HepG2 (cell line): ENCODE data around the gene PIF1. TPM values are rescaled to one million over a fixed set of nuclear protein-coding genes. Genes with fewer than 3 reads are reported as not detected.
A peak's percentile ranks its signal among the peaks of the same experiment; 100 is the strongest.

ENCODE experiments used
- ATAC-seq: fragments of 200-7000 bp; cut with Tn5 transposase; 3 replicates; pipeline ENCODE4 v1.9.1; 2020; ENCODE audit warnings: mild to moderate bottlenecking, moderate library complexity
- BruUV-seq: library from RNA; stranded (reverse); fragments of 400-500 nt; replicated peaks from 2 replicates; lab custom pipeline; 2021; lab: Mats Ljungman, UMichigan
- CTCF ChIA-PET: fragments of 300-600 bp; formaldehyde crosslinking; extraction: SDS; loops from one replicate; lab custom pipeline; 2021; ENCODE audit warnings: low total read pairs, inconsistent platforms, low intra/inter-chr PET ratio; lab: Yijun Ruan, JAX
- POLR2A ChIA-PET: fragments of 350-600 bp; sonication (Branson Sonifier 250); formaldehyde crosslinking; loops from one replicate; lab custom pipeline; 2020; ENCODE audit warnings: antibody characterized with exemption, inconsistent platforms; lab: Yijun Ruan, JAX
- DNase-seq: peaks from one replicate; pipeline ENCODE4 v3.0.0-alpha.2; 2015; ENCODE audit warnings: low spot score
- FAIRE-seq: peaks from 3 replicates; lab custom pipeline; 2011; peaks lifted over from hg19 to GRCh38; lab: Jason Lieb, UNC
- H2AFZ ChIP-seq: one replicate; pipeline ENCODE4 v1.6.1; 2011; ENCODE audit warnings: low read length, inconsistent platforms
- H3K27ac ChIP-seq: fragments of 300-600 bp; 3 replicates; pipeline ENCODE4 v1.8.0; 2011; ENCODE audit warnings: mixed run types, mild to moderate bottlenecking, mixed read lengths, low read length, inconsistent platforms; ENCODE audit not compliant: insufficient read depth; ENCODE audit errors: extremely low read length
- H3K27me3 ChIP-seq, 2 experiments: fragments of 200-600 bp in 1 of 2; 2 replicates in 1 of 2; 3 replicates in 1 of 2; pipeline versions ENCODE4 v1.6.0 to v1.8.0; 2011; ENCODE audit warnings: low read length in 2 of 2, mild to moderate bottlenecking in 2 of 2, moderate library complexity in 2 of 2, inconsistent platforms in 1 of 2; ENCODE audit not compliant: insufficient read depth in 2 of 2, control insufficient read depth in 1 of 2
- H3K36me3 ChIP-seq, 2 experiments: fragments of 200-600 bp in 1 of 2; replicated peaks in 1 of 2; 2 replicates in 1 of 2; 3 replicates in 1 of 2; pipeline versions ENCODE4 v1.5.1 to v1.8.0; 2011; ENCODE audit warnings: low read length in 2 of 2, inconsistent platforms in 1 of 2; ENCODE audit not compliant: insufficient read depth in 2 of 2, control insufficient read depth in 1 of 2
- H3K4me1 ChIP-seq: 2 replicates; pipeline ENCODE4 v1.5.1; 2012; ENCODE audit warnings: low read length, inconsistent platforms; ENCODE audit not compliant: insufficient read depth
- H3K4me2 ChIP-seq: 2 replicates; pipeline ENCODE4 v1.6.0; 2011; ENCODE audit warnings: low read depth, low read length, inconsistent platforms
- H3K4me3 ChIP-seq, 3 experiments: fragments of 200-600 bp in 1 of 3; sonication (generic), shearing (Covaris generic) in 1 of 3; replicated peaks in 1 of 3; 2 replicates each; pipeline ENCODE4 v1.5.1; 2011 to 2016; ENCODE audit warnings: low read length in 3 of 3, inconsistent platforms in 2 of 3, low read depth in 2 of 3, mild to moderate bottlenecking in 2 of 3, control low read depth in 1 of 3, mixed read lengths in 1 of 3; ENCODE audit not compliant: insufficient read depth in 1 of 3
- H3K79me2 ChIP-seq: one replicate; pipeline ENCODE4 v1.6.1; 2011; ENCODE audit warnings: low read length, inconsistent platforms; ENCODE audit not compliant: insufficient read depth
- H3K9ac ChIP-seq: 2 replicates; pipeline ENCODE4 v1.6.0; 2011; ENCODE audit warnings: mild to moderate bottlenecking, low read depth, low read length, inconsistent platforms; ENCODE audit not compliant: insufficient read depth
- H3K9me3 ChIP-seq: 2 replicates; pipeline ENCODE4 v1.5.1; 2012; ENCODE audit warnings: mild to moderate bottlenecking, low read length
- H4K20me1 ChIP-seq: 2 replicates; pipeline ENCODE4 v1.6.0; 2011; ENCODE audit warnings: inconsistent platforms, mild to moderate bottlenecking, low read length, moderate library complexity; ENCODE audit not compliant: insufficient read depth
- EZH2 ChIP-seq: conservative IDR thresholded peaks from 2 replicates; pipeline ENCODE4 v1.6.1; 2012; ENCODE audit warnings: mild to moderate bottlenecking, low read depth, low read length, moderate library complexity
- KAT7 ChIP-seq: IDR thresholded peaks from 2 replicates; pipeline ENCODE4 v1.6.1; 2018; ENCODE audit warnings: borderline replicate concordance, missing compliant biosample characterization
- ZBTB7B ChIP-seq: sonication (generic); formaldehyde crosslinking; IDR thresholded peaks from 2 replicates; pipeline ENCODE4 v1.4.0; 2020; ENCODE audit warnings: missing genetic modification reagents
- ZFP91 ChIP-seq: sonication (generic); formaldehyde crosslinking; IDR thresholded peaks from 2 replicates; pipeline ENCODE4 v1.9.0; 2022; ENCODE audit warnings: missing genetic modification reagents, mild to moderate bottlenecking, borderline replicate concordance
- ZNF17 ChIP-seq: sonication (generic); formaldehyde crosslinking; IDR thresholded peaks from 2 replicates; pipeline ENCODE4 v1.5.0; 2020; ENCODE audit warnings: mild to moderate bottlenecking, missing genetic modification reagents
- ZNF550 ChIP-seq: sonication (generic); formaldehyde crosslinking; IDR thresholded peaks from 2 replicates; pipeline ENCODE4 v1.4.0; 2020; ENCODE audit warnings: mild to moderate bottlenecking, missing genetic modification reagents, borderline replicate concordance
- WGBS: methylation state at CpG from one replicate; pipeline ENCODE4 v1.1.6; 2017; ENCODE audit warnings: low lambda C conversion rate; 5-methylcytosine and 5-hydroxymethylcytosine counted together
- in situ Hi-C: cut with HindIII; loops from 2 replicates; pipeline ENCODE4 v1.10.0; 2017; ENCODE audit warnings: low pct_unique_long_range_greater_than_20kb; ENCODE audit not compliant: extremely low pct_ligation_motif_present
- intact Hi-C: fragments of 100-400 bp; cut with micrococcal nuclease; formaldehyde crosslinking; loops from one replicate; pipeline ENCODE4 v1.10.0; 2022; ENCODE audit not compliant: unreplicated experiment
- polyA plus RNA-seq, 8 experiments: library from polyadenylated mRNA; depleted of rRNA in 3 of 8; stranded (reverse) in 7 of 8; unstranded in 1 of 8; fragments of >200 nt; fragmentation: Illumina TruSeq in 4 of 8; extraction: Trizol in 4 of 8; gene quantifications; 2 replicates each; pipeline versions ENCODE4 v1.2.1 to v1.2.3, GENCODE V29; 2011 to 2016; ENCODE audit warnings: low read depth in 4 of 8, missing spikeins in 1 of 8, mixed read lengths in 1 of 8; ENCODE audit not compliant: insufficient read depth in 1 of 8
- total RNA-seq, 5 experiments: library from RNA; depleted of rRNA; stranded (reverse); fragments of >200 nt; fragmentation: Illumina TruSeq; extraction: Trizol; gene quantifications; 2 replicates each; pipeline ENCODE4 v1.2.3, GENCODE V29; 2016; ENCODE audit warnings: low read depth in 1 of 5

Gene PIF1
- total and polyA plus RNA-seq, 2 of the 13 experiments (the other 11 are each of a cell fraction or from before 2014, with no cell fraction given) = 18.5 to 19.7 TPM

- BruUV-seq = no TSS peak
- no peak overlapping the region for H3K27ac ChIP-seq
- FAIRE-seq (no peak), ATAC-seq (peak; percentile 10; the same call in 2 of the 3 replicates), DNase-seq (no peak)
- peaks cover 8% of the 10 kb centered on the region; the same call in 1 of the 2 replicates for H3K4me1 ChIP-seq
- no peak overlapping the region for H2AFZ ChIP-seq
- no peaks in the 10 kb centered on the region for H4K20me1 ChIP-seq
- H3K9ac ChIP-seq = no peak overlapping the region
- in situ Hi-C loops (no loop called here), intact Hi-C loops (no loop called here)
- H3K79me2 ChIP-seq = no peaks in the 10 kb centered on the region
- H3K36me3 ChIP-seq = no peaks in the 10 kb centered on the region
- TF ChIP-seq EZH2 (0 out of 2 replicates have a peak, but pooled peaks have one; percentile 37), KAT7 (CRISPR knock-in tag) (no peak), ZNF17 (CRISPR knock-in tag) (no peak), ZBTB7B (CRISPR knock-in tag) (no peak), ZFP91 (CRISPR knock-in tag) (peak; percentile 43; the same call in 1 of the 2 replicates), ZNF550 (CRISPR knock-in tag) (no peak)
- WGBS = 70% methylated on average over 17 of the region's 21 CpGs
- no peak overlapping the region for H3K4me3 ChIP-seq
- POLR2A ChIA-PET = no interaction called here
- peak overlapping the region; percentile 65; the same call in 1 of the 2 replicates for H3K4me2 ChIP-seq
- peaks cover 7 to 45% of the 10 kb centered on the region in 2 experiments; a peak in 4 of 5 replicates for H3K27me3 ChIP-seq
- CTCF ChIA-PET = no interaction called here
- H3K9me3 ChIP-seq = no peaks in the 10 kb centered on the region
These were observed 51.3 kb downstream of the PIF1 start for GRCh38 chr15:64774037-64774628.
